Measurements from ENCODE around the gene TUSC2. TPM values are rescaled to one million over a fixed set of nuclear protein-coding genes. Genes with fewer than 3 reads are reported as not detected.

TUSC2 gene
- total and polyA plus RNA-seq, 10 of the 15 experiments (the other 5 are each of a cell fraction or from before 2014, with no cell fraction given), result 4.0 to 73.8 (median 34.3) TPM

DNA sequence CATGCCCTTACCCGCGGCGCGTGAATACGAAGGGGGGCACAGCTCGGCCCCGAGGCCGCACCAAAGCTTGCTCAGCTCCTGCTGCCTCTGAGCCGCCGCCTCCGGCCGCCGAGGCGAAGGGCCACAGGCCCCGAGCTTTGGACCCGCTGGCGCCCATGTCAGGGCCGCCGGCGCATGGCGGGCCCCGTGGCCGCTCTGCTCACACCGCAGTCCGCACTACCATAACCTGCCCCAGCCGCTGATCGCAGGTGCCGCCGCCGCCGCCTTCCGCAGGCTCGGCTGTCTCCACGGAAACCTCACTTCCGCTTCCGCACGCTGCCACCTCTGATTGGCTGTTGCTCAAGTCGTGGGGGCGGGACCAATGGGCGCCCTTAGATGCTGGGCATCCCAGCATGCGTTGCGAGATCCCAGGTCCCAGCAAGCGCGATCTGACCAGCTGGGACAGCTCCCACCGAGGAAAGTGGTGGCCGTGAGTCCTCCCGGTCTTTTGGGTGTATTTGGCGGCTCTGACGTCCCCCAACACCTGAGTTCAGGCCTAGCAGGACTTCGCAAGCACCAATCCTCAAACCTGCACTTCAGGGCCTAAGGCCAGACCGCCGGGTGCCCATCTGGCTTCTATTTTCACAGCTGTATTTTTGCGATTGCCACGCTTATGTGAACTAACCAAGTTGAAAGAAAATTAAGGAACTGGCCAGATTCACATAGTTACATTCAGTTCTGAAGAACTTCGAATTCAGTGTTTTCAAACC lies at the start of gene TUSC2 (continued):
- TF ChIP-seq CUX1 (IDR thresholded peaks at IDR 0.05; ENCODE audit: insufficient replicate concordance, low read depth, low read length) (no peak), ZSCAN29 (IDR thresholded peaks at IDR 0.05) (no peak), SMC3 (IDR thresholded peaks at IDR 0.05; ENCODE audit: borderline replicate concordance, low read length) (no peak), ZNF592 (IDR thresholded peaks at IDR 0.05) (no peak), KAT2A (conservative IDR thresholded peaks at IDR 0.05; ENCODE audit: control insufficient read depth, low read depth, low read length) (no peak), STAT1 (conservative IDR thresholded peaks at IDR 0.05) (0 out of 2 replicates have a peak, but pooled peaks have one; percentile 24), PRDM15 (CRISPR knock-in tag; IDR thresholded peaks at IDR 0.05) (no peak), SRF (IDR thresholded peaks at IDR 0.05; ENCODE audit: low read depth in 2 of 2, low read length in 2 of 2) (no peak; a peak in 1 of 4 replicates), CBX5 (IDR thresholded peaks at IDR 0.05; ENCODE audit: low read depth) (no peak)
- TF ChIP-seq, protein P1, sequence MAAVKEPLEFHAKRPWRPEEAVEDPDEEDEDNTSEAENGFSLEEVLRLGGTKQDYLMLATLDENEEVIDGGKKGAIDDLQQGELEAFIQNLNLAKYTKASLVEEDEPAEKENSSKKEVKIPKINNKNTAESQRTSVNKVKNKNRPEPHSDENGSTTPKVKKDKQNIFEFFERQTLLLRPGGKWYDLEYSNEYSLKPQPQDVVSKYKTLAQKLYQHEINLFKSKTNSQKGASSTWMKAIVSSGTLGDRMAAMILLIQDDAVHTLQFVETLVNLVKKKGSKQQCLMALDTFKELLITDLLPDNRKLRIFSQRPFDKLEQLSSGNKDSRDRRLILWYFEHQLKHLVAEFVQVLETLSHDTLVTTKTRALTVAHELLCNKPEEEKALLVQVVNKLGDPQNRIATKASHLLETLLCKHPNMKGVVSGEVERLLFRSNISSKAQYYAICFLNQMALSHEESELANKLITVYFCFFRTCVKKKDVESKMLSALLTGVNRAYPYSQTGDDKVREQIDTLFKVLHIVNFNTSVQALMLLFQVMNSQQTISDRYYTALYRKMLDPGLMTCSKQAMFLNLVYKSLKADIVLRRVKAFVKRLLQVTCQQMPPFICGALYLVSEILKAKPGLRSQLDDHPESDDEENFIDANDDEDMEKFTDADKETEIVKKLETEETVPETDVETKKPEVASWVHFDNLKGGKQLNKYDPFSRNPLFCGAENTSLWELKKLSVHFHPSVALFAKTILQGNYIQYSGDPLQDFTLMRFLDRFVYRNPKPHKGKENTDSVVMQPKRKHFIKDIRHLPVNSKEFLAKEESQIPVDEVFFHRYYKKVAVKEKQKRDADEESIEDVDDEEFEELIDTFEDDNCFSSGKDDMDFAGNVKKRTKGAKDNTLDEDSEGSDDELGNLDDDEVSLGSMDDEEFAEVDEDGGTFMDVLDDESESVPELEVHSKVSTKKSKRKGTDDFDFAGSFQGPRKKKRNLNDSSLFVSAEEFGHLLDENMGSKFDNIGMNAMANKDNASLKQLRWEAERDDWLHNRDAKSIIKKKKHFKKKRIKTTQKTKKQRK (IDR thresholded peaks at IDR 0.05; ENCODE audit: low read depth, low read length), result no peak
- TF ChIP-seq, protein P2, sequence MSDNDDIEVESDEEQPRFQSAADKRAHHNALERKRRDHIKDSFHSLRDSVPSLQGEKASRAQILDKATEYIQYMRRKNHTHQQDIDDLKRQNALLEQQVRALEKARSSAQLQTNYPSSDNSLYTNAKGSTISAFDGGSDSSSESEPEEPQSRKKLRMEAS (IDR thresholded peaks at IDR 0.05; ENCODE audit: low read depth, low read length), result peak; percentile 81
